Hematopoietic multipotent progenitor cell treated with erythropoietin and hydrocortisone succinate and interleukin-3 and kit ligand, for 15 days (in vitro differentiated cells): ENCODE measurements around the gene PCDHB16.
"Not testable (repeated sequence)": the region's sequence is repeated elsewhere in the genome, so short reads cannot be mapped to it uniquely, and the experiment has no call there.

Experiments used
- DNase-seq: peaks from one replicate; pipeline ENCODE4 v3.0.0-alpha.2; 2015; ENCODE audit warnings: low spot score

Gene PCDHB16

GRCh38 chr5:141184117-141184855 is 2.1 kb downstream of the PCDHB16 start:
- not testable (repeated sequence) for DNase-seq

GRCh38 chr5:141186897-141187512 is 4.8 kb downstream of the PCDHB16 start, which contains the start of gene PCDHB9:
TSS of gene PCDHB9 (plus strand) at chr5:141187161. CDS start at chr5:141187319, 158 bp downstream.
- DNase-seq = no peak

- DNase-seq = not testable (repeated sequence)
Observed at GRCh38 chr5:141188682-141189081, 6.5 kb downstream of the PCDHB16 start.

GRCh38 chr5:141189131-141189530 is 6.9 kb downstream of the PCDHB16 start:
- not testable (repeated sequence) for DNase-seq

- peak; percentile 3 for DNase-seq
Observed at GRCh38 chr5:141192110-141192725, 10.0 kb downstream of the PCDHB16 start, which contains the start of gene PCDHB10. TSS of gene PCDHB10 (plus strand) at chr5:141192353. CDS start at chr5:141192553, 200 bp downstream.

GRCh38 chr5:141194332-141194731 is 12.1 kb downstream of the PCDHB16 start:
- not testable (repeated sequence) for DNase-seq

- no peak for DNase-seq
Observed at GRCh38 chr5:141196363-141196762, 14.2 kb downstream of the PCDHB16 start.

- DNase-seq = no peak
Observed at GRCh38 chr5:141199359-141200235, 17.4 kb downstream of the PCDHB16 start, which contains the start of gene PCDHB11. TSS of gene PCDHB11 (plus strand) at chr5:141199627. CDS start at chr5:141199775, 148 bp downstream.

- not testable (repeated sequence) for DNase-seq
Observed at GRCh38 chr5:141201126-141201525, 18.9 kb downstream of the PCDHB16 start.

GRCh38 chr5:141201646-141202045 is 19.5 kb downstream of the PCDHB16 start:
- not testable (repeated sequence) for DNase-seq

GRCh38 chr5:141208478-141208877 is 26.3 kb downstream of the PCDHB16 start, which contains the start of gene PCDHB12:
TSS of gene PCDHB12 (plus strand) at chr5:141208719. CDS start at chr5:141208908, 189 bp downstream.
- DNase-seq = no peak

- not testable (repeated sequence) for DNase-seq
Observed at GRCh38 chr5:141210281-141210680, 28.1 kb downstream of the PCDHB16 start.

GRCh38 chr5:141210849-141211248 is 28.7 kb downstream of the PCDHB16 start:
- not testable (repeated sequence) for DNase-seq

GRCh38 chr5:141213656-141214339 is 31.6 kb downstream of the PCDHB16 start, which contains the start of gene PCDHB13:
TSS of gene PCDHB13 (plus strand) at chr5:141213919. CDS start at chr5:141214124, 205 bp downstream.
- not testable (repeated sequence) for DNase-seq

GRCh38 chr5:141214583-141214982 is 32.4 kb downstream of the PCDHB16 start:
- DNase-seq = not testable (repeated sequence)

GRCh38 chr5:141215504-141215903 is 33.3 kb downstream of the PCDHB16 start:
- DNase-seq = not testable (repeated sequence)

GRCh38 chr5:141216035-141216434 is 33.8 kb downstream of the PCDHB16 start:
- DNase-seq = not testable (repeated sequence)

- no peak for DNase-seq
Observed at GRCh38 chr5:141223112-141223783, 41.1 kb downstream of the PCDHB16 start, which contains the start of gene PCDHB14. TSS of gene PCDHB14 (plus strand) at chr5:141223343. CDS start at chr5:141223506, 163 bp downstream.

- not testable (repeated sequence) for DNase-seq
Observed at GRCh38 chr5:141224844-141225243, 42.7 kb downstream of the PCDHB16 start.

GRCh38 chr5:141225421-141225820 is 43.2 kb downstream of the PCDHB16 start:
- DNase-seq = not testable (repeated sequence)
